Suprapubic skin (tissue), 4 donors: ENCODE measurements around the gene LARGE1. TPM values are rescaled to one million over a fixed set of nuclear protein-coding genes. Genes with fewer than 3 reads are reported as not detected.

Source experiments
- DNase-seq, 2 donors: peaks; one replicate each; pipeline ENCODE4 v3.0.0-alpha.2; 2019; ENCODE audit warnings: low spot score in 2 of 2
- H3K27ac ChIP-seq: fragments of 200-600 bp; sonication (generic); one replicate; pipeline ENCODE4 v1.5.1; 2019
- H3K27me3 ChIP-seq: fragments of 200-600 bp; sonication (generic); one replicate; pipeline ENCODE4 v1.5.1; 2019
- H3K36me3 ChIP-seq: fragments of 200-600 bp; sonication (generic); one replicate; pipeline ENCODE4 v1.5.1; 2019
- H3K4me1 ChIP-seq: fragments of 200-600 bp; sonication (generic); one replicate; pipeline ENCODE4 v1.5.1; 2019
- H3K4me3 ChIP-seq: fragments of 200-600 bp; sonication (generic); one replicate; pipeline ENCODE4 v1.5.1; 2019; ENCODE audit warnings: mild to moderate bottlenecking
- H3K9me3 ChIP-seq: fragments of 200-600 bp; sonication (generic); one replicate; pipeline ENCODE4 v1.5.1; 2019
- EP300 ChIP-seq: sonication (generic); formaldehyde crosslinking; IDR thresholded peaks from one replicate; pipeline ENCODE4 v1.6.1; 2017; ENCODE audit warnings: antibody characterized with exemption
- POLR2A ChIP-seq, 2 donors: fragments of 450-650 bp; IDR thresholded peaks; one replicate each; pipeline ENCODE4 v1.6.1; 2017; ENCODE audit warnings: antibody characterized with exemption in 2 of 2, mild to moderate bottlenecking in 2 of 2, moderate library complexity in 2 of 2
- POLR2AphosphoS5 ChIP-seq, 3 donors: sonication (generic); formaldehyde crosslinking; IDR thresholded peaks; one replicate each; pipeline ENCODE4 v1.6.1; 2017; ENCODE audit warnings: antibody characterized with exemption in 3 of 3
- WGBS: methylation state at CpG from one replicate; pipeline ENCODE4 v1.1.5; 2018; 5-methylcytosine and 5-hydroxymethylcytosine counted together
- total RNA-seq, 4 donors: library from RNA; depleted of rRNA; stranded (reverse); fragments of >200 nt; gene quantifications; one replicate each; pipeline ENCODE4 v1.1.0, GENCODE V29; 2016
- TF ChIP-seq, protein P1 (sequence below), 2 donors: fragments of 200-600 bp in 1 of 2; fragments of 450-650 bp in 1 of 2; sonication (generic) in 1 of 2; IDR thresholded peaks; one replicate each; pipeline ENCODE4 v1.5.1; 2016 to 2019; ENCODE audit warnings: antibody characterized with exemption in 2 of 2, mild to moderate bottlenecking in 1 of 2, moderate library complexity in 1 of 2

The LARGE1 gene
- total RNA-seq, 4 donors from 2014 or later = 12.1 to 41.6 (median 21.1) TPM

DNA sequence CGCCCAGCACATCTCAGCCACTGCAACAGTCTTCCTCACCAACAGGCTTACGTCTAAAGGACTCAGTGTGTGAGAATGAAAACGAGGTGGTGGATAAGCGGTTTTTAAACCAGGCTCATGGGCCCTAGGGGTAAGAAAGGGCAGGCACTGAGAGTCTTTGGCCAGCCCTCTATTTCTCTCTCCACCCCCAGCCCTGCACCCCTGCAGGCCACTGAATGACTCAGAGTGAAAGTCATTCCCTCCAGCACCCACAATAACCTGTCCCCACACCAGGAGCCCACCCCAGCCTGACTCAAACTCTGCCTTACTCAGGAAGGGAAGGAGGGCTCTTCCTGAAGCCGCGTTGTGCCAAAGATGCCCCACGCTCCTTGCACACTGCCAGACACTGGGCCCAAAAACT lies 72.0 kb downstream of the LARGE1 start:
- WGBS = 90% methylated on average over 7 of the region's 7 CpGs
- no peak for DNase-seq
- H3K9me3 ChIP-seq = no peaks in the 10 kb centered on the region
- no peaks in the 10 kb centered on the region for H3K27me3 ChIP-seq
- H3K27ac ChIP-seq = no peak overlapping the region
- no peak for TF ChIP-seq EP300
- TF ChIP-seq, protein P1, sequence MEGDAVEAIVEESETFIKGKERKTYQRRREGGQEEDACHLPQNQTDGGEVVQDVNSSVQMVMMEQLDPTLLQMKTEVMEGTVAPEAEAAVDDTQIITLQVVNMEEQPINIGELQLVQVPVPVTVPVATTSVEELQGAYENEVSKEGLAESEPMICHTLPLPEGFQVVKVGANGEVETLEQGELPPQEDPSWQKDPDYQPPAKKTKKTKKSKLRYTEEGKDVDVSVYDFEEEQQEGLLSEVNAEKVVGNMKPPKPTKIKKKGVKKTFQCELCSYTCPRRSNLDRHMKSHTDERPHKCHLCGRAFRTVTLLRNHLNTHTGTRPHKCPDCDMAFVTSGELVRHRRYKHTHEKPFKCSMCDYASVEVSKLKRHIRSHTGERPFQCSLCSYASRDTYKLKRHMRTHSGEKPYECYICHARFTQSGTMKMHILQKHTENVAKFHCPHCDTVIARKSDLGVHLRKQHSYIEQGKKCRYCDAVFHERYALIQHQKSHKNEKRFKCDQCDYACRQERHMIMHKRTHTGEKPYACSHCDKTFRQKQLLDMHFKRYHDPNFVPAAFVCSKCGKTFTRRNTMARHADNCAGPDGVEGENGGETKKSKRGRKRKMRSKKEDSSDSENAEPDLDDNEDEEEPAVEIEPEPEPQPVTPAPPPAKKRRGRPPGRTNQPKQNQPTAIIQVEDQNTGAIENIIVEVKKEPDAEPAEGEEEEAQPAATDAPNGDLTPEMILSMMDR (IDR thresholded peaks at IDR 0.05) = no peak
- no peaks in the 10 kb centered on the region for H3K36me3 ChIP-seq
- peaks cover 26% of the 10 kb centered on the region for H3K4me1 ChIP-seq
- no peak overlapping the region for H3K4me3 ChIP-seq

DNA sequence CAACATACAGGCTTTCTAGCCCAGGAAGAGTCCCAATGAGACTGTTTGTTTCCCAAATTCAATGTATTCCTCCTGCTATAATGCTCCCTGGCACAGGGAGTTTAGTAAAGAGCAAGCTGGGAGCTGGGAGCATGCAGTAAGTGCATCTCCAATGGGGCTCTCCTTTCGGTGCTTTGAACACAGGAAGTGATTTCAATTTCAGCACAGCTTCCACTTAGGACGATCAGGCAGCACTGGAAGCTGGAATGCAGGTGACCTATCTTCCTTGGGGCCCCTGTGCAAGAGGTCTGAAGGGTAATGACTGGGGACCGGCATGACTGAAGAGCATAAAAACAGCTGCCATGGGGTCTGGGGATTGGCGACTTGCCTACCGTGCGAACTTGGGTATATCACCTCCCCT lies 76.0 kb downstream of the LARGE1 start:
- Histone ChIP-seq H3K36me3 (no peaks in the 10 kb centered on the region), H3K9me3 (no peaks in the 10 kb centered on the region), H3K4me1 (no peaks in the 10 kb centered on the region), H3K27me3 (no peaks in the 10 kb centered on the region), H3K4me3 (no peak overlapping the region), H3K27ac (no peak overlapping the region)
- WGBS = 64% methylated on average over 6 of the region's 6 CpGs
- DNase-seq = no peak
- TF ChIP-seq EP300 (no peak), POLR2A (IDR thresholded peaks at IDR 0.05) (no peak), POLR2AphosphoS5 (IDR thresholded peaks at IDR 0.05) (no peak)
- TF ChIP-seq, protein P1 (IDR thresholded peaks at IDR 0.05) = no peak

DNA sequence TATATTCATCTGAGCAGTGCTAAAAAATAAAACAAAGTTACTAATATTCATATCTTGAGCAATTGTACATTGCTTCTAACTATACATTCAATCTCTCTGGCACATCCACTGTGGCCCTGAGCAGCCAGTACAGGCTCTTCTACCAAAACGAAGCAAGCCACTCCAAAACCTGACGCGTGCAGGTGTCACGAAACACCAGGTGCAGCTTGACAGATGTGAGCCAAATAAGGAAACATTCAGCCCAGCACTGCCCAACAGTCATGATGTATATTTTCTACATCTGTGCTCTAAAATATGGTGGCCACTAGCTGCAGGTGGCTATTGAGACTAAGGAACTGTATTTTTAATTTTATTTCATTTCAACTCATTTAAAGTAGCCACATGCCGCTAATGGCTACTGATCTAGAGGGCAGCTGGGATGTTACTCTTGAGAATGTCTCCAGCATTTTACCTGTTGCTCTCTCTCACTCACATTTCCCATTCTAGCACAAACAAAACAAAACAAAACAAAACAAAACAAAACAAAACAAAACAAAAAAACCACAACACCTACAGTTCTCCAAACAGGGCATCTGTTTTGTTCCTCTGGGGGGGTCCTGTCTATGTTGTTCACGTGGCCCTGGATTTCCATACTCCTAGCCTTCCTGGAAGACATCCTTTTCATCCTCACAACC lies 77.7 kb downstream of the LARGE1 start:
- Histone ChIP-seq H3K4me1 (peaks cover 3% of the 10 kb centered on the region), H3K36me3 (no peaks in the 10 kb centered on the region), H3K27me3 (no peaks in the 10 kb centered on the region), H3K9me3 (no peaks in the 10 kb centered on the region), H3K27ac (no peak overlapping the region), H3K4me3 (no peak overlapping the region)
- DNase-seq = no peak
- 88% methylated on average over 6 of the region's 6 CpGs for WGBS
- TF ChIP-seq POLR2AphosphoS5 (IDR thresholded peaks at IDR 0.05) = no peak
- no peak for TF ChIP-seq POLR2A (IDR thresholded peaks at IDR 0.05)
- TF ChIP-seq EP300 = no peak
- TF ChIP-seq, protein P1 (IDR thresholded peaks at IDR 0.05) = no peak

DNA sequence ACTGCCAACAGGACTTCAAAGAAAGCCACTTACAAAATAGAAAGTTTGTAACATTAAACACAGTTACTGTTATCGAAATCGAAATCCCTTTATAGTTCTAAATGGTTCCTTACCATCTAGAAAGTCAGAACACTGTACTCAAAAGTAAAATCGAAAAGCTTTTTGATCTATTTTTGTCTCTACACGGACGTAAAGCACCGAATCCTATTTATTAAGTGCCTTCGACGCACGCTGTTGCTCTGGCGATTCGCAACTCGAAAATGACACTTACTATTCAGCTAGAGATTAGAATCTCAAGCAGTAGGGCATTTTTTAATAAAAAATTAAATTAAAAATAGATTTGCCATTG lies 78.3 kb downstream of the LARGE1 start:
- no peak for TF ChIP-seq EP300
- TF ChIP-seq, protein P1 (IDR thresholded peaks at IDR 0.05) = no peak
- Histone ChIP-seq H3K4me3 (no peak overlapping the region), H3K27ac (no peak overlapping the region), H3K4me1 (peaks cover 3% of the 10 kb centered on the region), H3K9me3 (no peaks in the 10 kb centered on the region), H3K36me3 (no peaks in the 10 kb centered on the region), H3K27me3 (no peaks in the 10 kb centered on the region)
- 93% methylated on average over 12 of the region's 12 CpGs for WGBS
- DNase-seq = no peak

DNA sequence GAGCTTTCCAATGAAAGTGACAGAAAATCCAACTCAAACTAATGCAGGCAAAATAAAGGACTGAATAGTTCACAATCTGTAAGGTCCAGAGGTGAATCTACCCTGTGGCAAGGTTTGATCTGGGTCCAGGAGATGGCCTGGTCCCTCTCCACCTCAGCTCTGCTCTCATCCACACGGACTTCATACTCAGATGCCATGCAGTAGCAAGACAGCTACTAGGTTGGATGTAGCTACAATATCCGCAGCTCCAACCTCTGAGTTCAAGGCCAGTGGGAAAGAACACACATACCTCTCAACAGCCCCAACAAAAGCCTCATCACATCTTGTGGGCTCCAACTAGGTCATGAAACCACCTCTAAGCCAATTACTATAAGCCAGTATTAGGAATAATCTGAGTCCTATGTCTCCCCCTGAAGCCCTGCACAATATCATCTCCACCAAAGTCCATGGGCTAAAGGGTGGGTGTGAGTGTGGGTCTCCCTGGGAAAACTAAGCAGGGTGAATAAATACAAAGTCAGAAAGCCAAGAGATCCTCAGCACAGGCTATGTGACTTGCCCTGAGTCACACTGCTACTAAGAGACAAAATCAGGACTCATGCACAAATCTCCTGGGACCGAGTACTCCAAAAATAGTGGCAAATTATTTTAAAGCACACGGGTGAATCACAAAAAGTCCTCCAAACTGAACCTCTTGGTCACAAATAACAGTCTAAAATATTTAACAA lies 78.8 kb downstream of the LARGE1 start:
- TF ChIP-seq POLR2AphosphoS5 (IDR thresholded peaks at IDR 0.05) (no peak), EP300 (no peak), POLR2A (IDR thresholded peaks at IDR 0.05) (no peak)
- TF ChIP-seq, protein P1 (IDR thresholded peaks at IDR 0.05) = no peak
- DNase-seq = no peak
- 80% methylated on average over 4 of the region's 4 CpGs for WGBS
- peaks cover 3% of the 10 kb centered on the region for H3K4me1 ChIP-seq
- H3K4me3 ChIP-seq = no peak overlapping the region
- H3K27ac ChIP-seq = no peak overlapping the region
- H3K36me3 ChIP-seq = no peaks in the 10 kb centered on the region
- H3K9me3 ChIP-seq = no peaks in the 10 kb centered on the region
- H3K27me3 ChIP-seq = no peaks in the 10 kb centered on the region
